ENCODE results near the gene RAB7B. TPM values are rescaled to one million over a fixed set of nuclear protein-coding genes. Genes with fewer than 3 reads are reported as not detected.

RAB7B gene
- total and polyA plus RNA-seq, 2 of the 13 experiments (the other 11 are each of a cell fraction or from before 2014, with no cell fraction given) = 0.05 to 0.46 TPM

- TF ChIP-seq ATF5 (CRISPR knock-in tag; IDR thresholded peaks at IDR 0.05; ENCODE audit: low read depth) = no peak
- no peak for TF ChIP-seq SNRNP70 (IDR thresholded peaks at IDR 0.05; ENCODE audit: low read depth, low read length)
- peak; percentile 74; the same call in 1 of the 2 replicates for TF ChIP-seq HNF1B (CRISPR knock-in tag; IDR thresholded peaks at IDR 0.05)
- TF ChIP-seq RFXAP (CRISPR knock-in tag; IDR thresholded peaks at IDR 0.05; ENCODE audit: borderline replicate concordance) = no peak
- TF ChIP-seq JARID2 (CRISPR knock-in tag; IDR thresholded peaks at IDR 0.05; ENCODE audit: insufficient replicate concordance) = no peak
- no peak for TF ChIP-seq ZNF160 (CRISPR knock-in tag; IDR thresholded peaks at IDR 0.05)
- TF ChIP-seq CTCF (CRISPR knock-in tag; IDR thresholded peaks at IDR 0.05) = peak; percentile 24; the same call in 1 of the 2 replicates
- TF ChIP-seq KMT2B (CRISPR knock-in tag; IDR thresholded peaks at IDR 0.05) = no peak
- no peak for TF ChIP-seq ZNF24 (IDR thresholded peaks at IDR 0.05)
- peak; percentile 66 for TF ChIP-seq FOXA3 (CRISPR knock-in tag; IDR thresholded peaks at IDR 0.05)
- TF ChIP-seq ZBTB44 (CRISPR knock-in tag; IDR thresholded peaks at IDR 0.05) = no peak
- no peak for TF ChIP-seq NONO (IDR thresholded peaks at IDR 0.05)
- TF ChIP-seq NONO (CRISPR knock-in tag; conservative IDR thresholded peaks at IDR 0.05) = 0 out of 2 replicates have a peak, but pooled peaks have one; percentile 36
- TF ChIP-seq POLR2AphosphoS2 (IDR thresholded peaks at IDR 0.05; ENCODE audit: low read depth, low read length) = no peak
- no peak for TF ChIP-seq GLI4 (CRISPR knock-in tag; IDR thresholded peaks at IDR 0.05; ENCODE audit: borderline replicate concordance)
- no peak for TF ChIP-seq NAIF1 (CRISPR knock-in tag; IDR thresholded peaks at IDR 0.05; ENCODE audit: borderline replicate concordance)
- no peak for TF ChIP-seq ZNF784 (CRISPR knock-in tag; IDR thresholded peaks at IDR 0.05; ENCODE audit: borderline replicate concordance)
- no peak for TF ChIP-seq RFX5 (IDR thresholded peaks at IDR 0.05; ENCODE audit: low read depth, low read length)
- TF ChIP-seq ZBTB21 (CRISPR knock-in tag; IDR thresholded peaks at IDR 0.05) = no peak
- peak; percentile 86 for TF ChIP-seq SALL1 (CRISPR knock-in tag; IDR thresholded peaks at IDR 0.05)
- TF ChIP-seq ZFP90 (CRISPR knock-in tag; IDR thresholded peaks at IDR 0.05; ENCODE audit: borderline replicate concordance) = no peak
- no peak for TF ChIP-seq ZNF670 (CRISPR knock-in tag; IDR thresholded peaks at IDR 0.05; ENCODE audit: borderline replicate concordance)
- TF ChIP-seq ZNF12 (CRISPR knock-in tag; IDR thresholded peaks at IDR 0.05) = peak; percentile 76
- no peak for TF ChIP-seq NFE2L1 (CRISPR knock-in tag; IDR thresholded peaks at IDR 0.05; ENCODE audit: borderline replicate concordance)
- peak; percentile 91 for TF ChIP-seq NCOR1 (IDR thresholded peaks at IDR 0.05; ENCODE audit: borderline replicate concordance, low read length)
- TF ChIP-seq ARID2 (CRISPR knock-in tag; IDR thresholded peaks at IDR 0.05; ENCODE audit: borderline replicate concordance) = no peak
Measured at GRCh38 chr1:206048582-206048981, 45.4 kb upstream of the RAB7B start (continued).
